Choroid plexus epithelial cell (primary cell): ENCODE measurements around the gene FRY.

Source experiments
- DNase-seq: peaks from one replicate; pipeline ENCODE4 v3.0.0-alpha.2; 2010; ENCODE audit warnings: low read depth
- H3K4me3 ChIP-seq: 2 replicates; pipeline ENCODE4 v1.5.1; 2011; ENCODE audit warnings: low read depth, mild to moderate bottlenecking, control low read depth, low read length, moderate library complexity
- TF ChIP-seq, protein P1 (sequence below): conservative IDR thresholded peaks from 2 replicates; pipeline ENCODE4 v1.5.1; 2011; ENCODE audit warnings: low read depth, mild to moderate bottlenecking, control low read depth, inconsistent platforms, low read length, moderate library complexity

The FRY gene

DNA sequence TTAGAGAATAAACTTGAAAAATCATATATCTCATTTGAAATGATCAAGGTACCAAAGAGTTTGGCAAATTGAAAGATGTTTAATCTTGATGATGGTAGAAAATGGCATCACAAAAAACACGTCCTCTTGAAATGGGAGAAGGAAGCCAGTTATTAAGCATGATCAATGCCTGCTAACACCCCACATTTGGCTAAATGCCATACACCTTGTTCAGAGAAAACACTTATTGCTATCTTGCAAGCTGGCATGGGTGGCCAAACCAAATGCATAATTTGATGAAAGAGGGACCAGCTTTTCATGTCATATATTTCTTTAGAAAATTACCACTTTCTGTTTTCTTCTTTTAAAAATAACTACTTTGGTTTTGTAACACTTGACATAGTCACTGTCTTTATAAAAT, 142.3 kb downstream of the FRY start:
- TF ChIP-seq, protein P1, sequence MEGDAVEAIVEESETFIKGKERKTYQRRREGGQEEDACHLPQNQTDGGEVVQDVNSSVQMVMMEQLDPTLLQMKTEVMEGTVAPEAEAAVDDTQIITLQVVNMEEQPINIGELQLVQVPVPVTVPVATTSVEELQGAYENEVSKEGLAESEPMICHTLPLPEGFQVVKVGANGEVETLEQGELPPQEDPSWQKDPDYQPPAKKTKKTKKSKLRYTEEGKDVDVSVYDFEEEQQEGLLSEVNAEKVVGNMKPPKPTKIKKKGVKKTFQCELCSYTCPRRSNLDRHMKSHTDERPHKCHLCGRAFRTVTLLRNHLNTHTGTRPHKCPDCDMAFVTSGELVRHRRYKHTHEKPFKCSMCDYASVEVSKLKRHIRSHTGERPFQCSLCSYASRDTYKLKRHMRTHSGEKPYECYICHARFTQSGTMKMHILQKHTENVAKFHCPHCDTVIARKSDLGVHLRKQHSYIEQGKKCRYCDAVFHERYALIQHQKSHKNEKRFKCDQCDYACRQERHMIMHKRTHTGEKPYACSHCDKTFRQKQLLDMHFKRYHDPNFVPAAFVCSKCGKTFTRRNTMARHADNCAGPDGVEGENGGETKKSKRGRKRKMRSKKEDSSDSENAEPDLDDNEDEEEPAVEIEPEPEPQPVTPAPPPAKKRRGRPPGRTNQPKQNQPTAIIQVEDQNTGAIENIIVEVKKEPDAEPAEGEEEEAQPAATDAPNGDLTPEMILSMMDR, result no peak
- no peak overlapping the region for H3K4me3 ChIP-seq
- no peak for DNase-seq

- no peak for DNase-seq
- H3K4me3 ChIP-seq, result no peak overlapping the region
- TF ChIP-seq, protein P1, result no peak
Measured at GRCh38 chr13:32174366-32174765, 142.8 kb downstream of the FRY start.

- DNase-seq, result no peak
- TF ChIP-seq, protein P1, result no peak
- no peak overlapping the region for H3K4me3 ChIP-seq
Measured at GRCh38 chr13:32175307-32175706, 143.7 kb downstream of the FRY start.

DNA sequence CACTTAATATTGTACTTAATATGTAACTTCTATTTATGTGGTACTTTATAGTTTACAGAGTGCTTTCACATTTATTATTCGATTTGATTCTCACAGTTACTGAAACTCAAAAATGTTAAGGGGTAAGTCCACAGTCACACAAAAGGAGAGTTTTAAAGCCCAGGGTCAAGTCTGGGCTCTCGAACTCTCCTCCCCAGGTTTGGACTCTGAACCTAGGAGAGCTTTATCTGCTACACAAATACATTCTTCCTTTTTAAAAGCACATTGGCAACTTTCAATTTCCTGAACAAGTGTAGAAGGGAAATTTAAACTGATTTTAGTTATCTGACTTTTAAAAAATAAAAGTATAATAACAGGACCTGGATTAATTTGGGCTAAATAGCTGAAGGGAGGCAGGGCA, 144.4 kb downstream of the FRY start:
- TF ChIP-seq, protein P1, result no peak
- DNase-seq, result no peak
- H3K4me3 ChIP-seq, result no peak overlapping the region

GRCh38 chr13:32176696-32177095, 145.1 kb downstream of the FRY start:
- no peak overlapping the region for H3K4me3 ChIP-seq
- TF ChIP-seq, protein P1, result no peak

DNA sequence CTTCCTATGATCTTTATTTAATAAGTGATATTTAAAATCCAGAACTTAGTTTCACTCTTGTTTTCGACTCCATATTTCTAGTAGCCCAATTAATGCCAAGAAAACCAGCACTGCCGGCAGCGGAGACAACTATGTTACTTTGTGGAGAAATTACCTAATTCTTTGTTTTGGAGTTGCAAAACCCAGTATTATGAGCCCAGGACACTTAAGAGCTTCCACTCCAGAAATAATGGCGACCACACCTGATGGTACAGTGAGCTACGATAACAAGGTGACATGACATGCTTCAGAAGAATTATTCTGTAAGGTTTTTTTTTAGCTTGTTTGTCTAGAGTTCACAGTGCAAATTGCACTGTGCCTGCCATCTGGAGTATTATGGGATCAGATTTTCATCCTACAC, 147.2 kb downstream of the FRY start:
- DNase-seq, result no peak
- H3K4me3 ChIP-seq, result no peak overlapping the region
- TF ChIP-seq, protein P1, result no peak

More at GRCh38 chr13:32176696-32177095, 145.1 kb downstream of the FRY start:
- no peak for DNase-seq

DNA sequence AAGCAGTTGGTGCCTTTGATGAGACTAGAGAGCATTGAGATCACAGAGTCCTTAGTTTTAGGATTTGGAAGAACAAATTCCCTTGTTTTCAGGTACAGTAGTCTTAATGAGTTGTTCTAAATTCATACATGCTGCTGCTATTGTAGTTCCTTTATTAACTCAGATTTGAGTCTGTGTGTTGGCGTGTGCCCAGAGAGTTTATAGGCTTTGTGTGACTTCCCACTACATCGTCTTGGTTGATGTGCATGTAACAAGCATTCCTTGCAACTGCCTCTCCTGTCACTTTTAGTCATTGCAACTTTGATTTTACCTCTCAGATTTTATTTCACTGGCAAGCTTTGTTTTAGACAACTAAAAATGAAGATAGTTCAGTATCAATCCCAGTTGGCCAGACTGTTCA, 148.1 kb downstream of the FRY start:
- no peak overlapping the region for H3K4me3 ChIP-seq
- DNase-seq, result no peak
- TF ChIP-seq, protein P1, result no peak
